ENCODE measurements around the gene B3GAT2. TPM values are rescaled to one million over a fixed set of nuclear protein-coding genes. Genes with fewer than 3 reads are reported as not detected.
"Not testable (repeated sequence)": the region's sequence is repeated elsewhere in the genome, so short reads cannot be mapped to it uniquely, and the experiment has no call there.

The B3GAT2 gene
- total RNA-seq, 1 experiment from 2014 or later = 0.22 TPM

DNA sequence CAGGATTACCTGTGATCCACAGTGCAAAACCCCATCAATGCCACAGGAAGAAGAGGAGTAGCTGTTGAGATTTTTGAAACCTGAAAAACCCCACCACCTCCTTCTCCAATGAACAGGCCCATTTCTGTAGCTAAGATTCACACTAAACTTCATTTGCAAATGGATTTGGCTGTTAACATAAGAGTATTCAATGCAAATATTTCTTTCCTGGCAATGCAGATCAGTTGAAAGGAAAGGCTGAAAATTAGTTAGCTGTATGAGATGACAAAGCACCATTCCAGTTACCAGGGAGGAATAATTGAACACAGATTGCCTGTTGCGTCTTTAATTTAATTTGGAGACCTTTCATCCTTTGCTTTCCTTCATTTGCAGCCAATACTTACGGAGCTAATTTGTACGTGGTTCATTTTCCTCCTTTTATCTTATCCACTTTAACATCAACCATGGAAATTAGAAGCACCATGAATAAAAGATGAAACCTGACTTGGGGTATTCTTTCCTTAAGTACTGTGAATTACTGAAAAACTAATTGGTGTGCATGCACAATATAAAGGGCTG lies 4.2 kb downstream of the B3GAT2 start:
- Mint-ChIP-seq H3K36me3 (ENCODE audit: insufficient read depth in 1 of 3, low read depth in 3 of 3) (no peaks in the 10 kb centered on the region; a peak in 1 of 7 replicates), H3K4me1 (peaks cover 5 to 17% of the 10 kb centered on the region in 2 experiments), H3K27ac (no peak overlapping the region), H3K9me3 (no peaks in the 10 kb centered on the region; a peak in 1 of 5 replicates), H3K4me3 (no peak overlapping the region), H3K27me3 (ENCODE audit: low read depth) (peaks cover 50% of the 10 kb centered on the region)
- Histone ChIP-seq H3K27me3 (ENCODE audit: insufficient read depth, low read length) (peaks cover 12% of the 10 kb centered on the region; the same call in 1 of the 2 replicates), H3K79me1 (ENCODE audit: insufficient read depth, low read depth, low read length, poor library complexity, severe bottlenecking) (no peaks in the 10 kb centered on the region), H4K5ac (ENCODE audit: insufficient read length, low read depth, low read length) (no peak overlapping the region), H2AK5ac (ENCODE audit: insufficient read length, low read length) (no peak overlapping the region), H4K20me1 (ENCODE audit: control insufficient read depth, insufficient read depth, insufficient read length) (no peaks in the 10 kb centered on the region), H3K9me3 (ENCODE audit: control insufficient read depth, low read depth, low read length) (no peaks in the 10 kb centered on the region), H2AFZ (ENCODE audit: low read length) (no peak overlapping the region), H3K27ac (ENCODE audit: insufficient read length, low read depth, low read length) (no peak overlapping the region), H3K14ac (ENCODE audit: insufficient read depth, low read length) (no peak overlapping the region), H3K9ac (ENCODE audit: extremely low read depth, insufficient read length, low read length) (no peak overlapping the region), H2BK12ac (ENCODE audit: insufficient read length, low read depth, low read length) (no peak overlapping the region), H3K4ac (ENCODE audit: low read depth, low read length) (no peak overlapping the region), H3K23ac (ENCODE audit: insufficient read length, low read depth, low read length) (no peak overlapping the region), H3K56ac (ENCODE audit: insufficient read length, low read depth, low read length) (no peak overlapping the region), H3K18ac (ENCODE audit: insufficient read length, low read depth, low read length) (no peak overlapping the region), H3K23me2 (ENCODE audit: insufficient read length, low read depth, low read length, poor library complexity, severe bottlenecking) (peaks cover 19% of the 10 kb centered on the region), H3T11ph (ENCODE audit: low read length) (no peak overlapping the region), H3K79me2 (ENCODE audit: insufficient read depth, low read length) (no peaks in the 10 kb centered on the region), H3K4me1 (ENCODE audit: insufficient read depth, low read length) (peaks cover 2% of the 10 kb centered on the region; the same call in 1 of the 2 replicates), H2BK20ac (ENCODE audit: low read depth, low read length, poor library complexity, severe bottlenecking) (no peak overlapping the region), H2BK120ac (ENCODE audit: low read depth, low read length, poor library complexity, severe bottlenecking) (no peak overlapping the region), H2BK5ac (ENCODE audit: insufficient read length, low read length) (no peak overlapping the region), H4K8ac (replicated peaks; ENCODE audit: insufficient read length, low read depth, low read length) (no peak overlapping the region), H2BK15ac (ENCODE audit: low read depth, low read length) (no peak overlapping the region), H3K4me2 (ENCODE audit: insufficient read depth, insufficient read length, low read length) (no peak overlapping the region), H4K91ac (ENCODE audit: insufficient read length, low read depth, low read length) (no peak overlapping the region)
- no CpG with 5 or more reads among the region's 3 CpGs for WGBS (ENCODE audit: extremely low coverage, insufficient read length, low lambda C conversion rate)
- DNase-seq = no peak
- TF ChIP-seq, protein P1, sequence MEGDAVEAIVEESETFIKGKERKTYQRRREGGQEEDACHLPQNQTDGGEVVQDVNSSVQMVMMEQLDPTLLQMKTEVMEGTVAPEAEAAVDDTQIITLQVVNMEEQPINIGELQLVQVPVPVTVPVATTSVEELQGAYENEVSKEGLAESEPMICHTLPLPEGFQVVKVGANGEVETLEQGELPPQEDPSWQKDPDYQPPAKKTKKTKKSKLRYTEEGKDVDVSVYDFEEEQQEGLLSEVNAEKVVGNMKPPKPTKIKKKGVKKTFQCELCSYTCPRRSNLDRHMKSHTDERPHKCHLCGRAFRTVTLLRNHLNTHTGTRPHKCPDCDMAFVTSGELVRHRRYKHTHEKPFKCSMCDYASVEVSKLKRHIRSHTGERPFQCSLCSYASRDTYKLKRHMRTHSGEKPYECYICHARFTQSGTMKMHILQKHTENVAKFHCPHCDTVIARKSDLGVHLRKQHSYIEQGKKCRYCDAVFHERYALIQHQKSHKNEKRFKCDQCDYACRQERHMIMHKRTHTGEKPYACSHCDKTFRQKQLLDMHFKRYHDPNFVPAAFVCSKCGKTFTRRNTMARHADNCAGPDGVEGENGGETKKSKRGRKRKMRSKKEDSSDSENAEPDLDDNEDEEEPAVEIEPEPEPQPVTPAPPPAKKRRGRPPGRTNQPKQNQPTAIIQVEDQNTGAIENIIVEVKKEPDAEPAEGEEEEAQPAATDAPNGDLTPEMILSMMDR (conservative IDR thresholded peaks at IDR 0.05) = no peak

DNA sequence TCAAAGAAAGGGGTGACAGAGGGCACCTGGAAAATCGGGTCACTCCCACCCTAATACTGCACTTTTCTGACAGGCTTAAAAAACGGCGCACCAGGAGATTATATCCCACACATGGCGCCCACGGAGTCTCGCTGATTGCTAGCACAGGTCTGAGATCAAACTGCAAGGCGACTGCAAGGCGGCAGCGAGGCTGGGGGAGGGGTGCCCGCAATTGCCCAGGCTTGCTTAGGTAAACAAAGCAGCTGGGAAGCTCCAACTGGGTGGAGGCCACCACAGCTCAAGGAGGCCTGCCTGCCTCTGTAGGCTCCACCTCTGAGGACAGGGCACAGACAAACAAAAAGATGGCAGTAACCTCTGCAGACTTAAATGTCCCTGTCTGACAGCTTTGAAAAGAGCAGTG lies 12.5 kb downstream of the B3GAT2 start:
- H3K4me1 ChIP-seq (ENCODE audit: insufficient read depth, low read length); H3K4ac ChIP-seq (ENCODE audit: low read depth, low read length); H4K91ac ChIP-seq (ENCODE audit: insufficient read length, low read depth, low read length); H3K79me1 ChIP-seq (ENCODE audit: insufficient read depth, low read depth, low read length, poor library complexity, severe bottlenecking); H3T11ph ChIP-seq (ENCODE audit: low read length); DNase-seq; H3K79me2 ChIP-seq (ENCODE audit: insufficient read depth, low read length); H3K27ac Mint-ChIP-seq; H4K8ac ChIP-seq (replicated peaks; ENCODE audit: insufficient read length, low read depth, low read length); H3K4me1 Mint-ChIP-seq; H2BK20ac ChIP-seq (ENCODE audit: low read depth, low read length, poor library complexity, severe bottlenecking); H3K36me3 Mint-ChIP-seq (ENCODE audit: insufficient read depth in 1 of 3, low read depth in 3 of 3); H4K20me1 ChIP-seq (ENCODE audit: control insufficient read depth, insufficient read depth, insufficient read length); H3K18ac ChIP-seq (ENCODE audit: insufficient read length, low read depth, low read length); H3K9ac ChIP-seq (ENCODE audit: extremely low read depth, insufficient read length, low read length); H3K4me3 Mint-ChIP-seq; H3K9me3 ChIP-seq (ENCODE audit: control insufficient read depth, low read depth, low read length); H2BK5ac ChIP-seq (ENCODE audit: insufficient read length, low read length); H3K56ac ChIP-seq (ENCODE audit: insufficient read length, low read depth, low read length); H2AK5ac ChIP-seq (ENCODE audit: insufficient read length, low read length); H3K27me3 Mint-ChIP-seq (ENCODE audit: low read depth); H3K27me3 ChIP-seq (ENCODE audit: insufficient read depth, low read length); H3K23ac ChIP-seq (ENCODE audit: insufficient read length, low read depth, low read length); H3K4me2 ChIP-seq (ENCODE audit: insufficient read depth, insufficient read length, low read length); H3K27ac ChIP-seq (ENCODE audit: insufficient read length, low read depth, low read length); H2BK15ac ChIP-seq (ENCODE audit: low read depth, low read length); H2BK120ac ChIP-seq (ENCODE audit: low read depth, low read length, poor library complexity, severe bottlenecking); H3K23me2 ChIP-seq (ENCODE audit: insufficient read length, low read depth, low read length, poor library complexity, severe bottlenecking); H2BK12ac ChIP-seq (ENCODE audit: insufficient read length, low read depth, low read length); H4K5ac ChIP-seq (ENCODE audit: insufficient read length, low read depth, low read length); H3K14ac ChIP-seq (ENCODE audit: insufficient read depth, low read length); H2AFZ ChIP-seq (ENCODE audit: low read length): not testable (repeated sequence)
- no CpG with 5 or more reads among the region's 10 CpGs for WGBS (ENCODE audit: extremely low coverage, insufficient read length, low lambda C conversion rate)
- H3K9me3 Mint-ChIP-seq = peaks cover 14 to 16% of the 10 kb centered on the region in 2 experiments

All from H9 (cell line).